H1 (cell line): Measurements from ENCODE around the gene INPP5B. TPM values are rescaled to one million over a fixed set of nuclear protein-coding genes. Genes with fewer than 3 reads are reported as not detected.

ENCODE experiments used
- CTCF ChIA-PET: fragments of 300-600 bp; sonication (Branson Sonifier 250); formaldehyde crosslinking; loops from one replicate; lab custom pipeline; 2021; ENCODE audit not compliant: partially characterized antibody; lab: Charles Lee
- POLR2A ChIA-PET: fragments of 300-600 bp; sonication (Branson Sonifier 250); formaldehyde crosslinking; loops from one replicate; lab custom pipeline; 2021; ENCODE audit warnings: inconsistent platforms; ENCODE audit not compliant: partially characterized antibody; lab: Charles Lee
- DNase-seq, 2 experiments: peaks; one replicate each; pipeline versions ENCODE4 v3.0.0 to v3.0.0-alpha.2; 2010 to 2022; ENCODE audit warnings: low spot score in 2 of 2, low read depth in 1 of 2, mixed read lengths in 1 of 2
- FAIRE-seq: peaks from 2 replicates; lab custom pipeline; 2011; peaks lifted over from hg19 to GRCh38; lab: Jason Lieb, UNC
- H2AFZ ChIP-seq: 2 replicates; pipeline ENCODE4 v1.8.1; 2012; ENCODE audit warnings: low read length, inconsistent platforms
- H2AK5ac ChIP-seq: 2 replicates; pipeline ENCODE4 v1.6.1; 2013; ENCODE audit warnings: low read depth, low read length
- H2BK120ac ChIP-seq: replicated peaks from 2 replicates; pipeline ENCODE3; 2013; ENCODE audit warnings: low read depth, low read length, inconsistent platforms
- H2BK12ac ChIP-seq: 2 replicates; pipeline ENCODE4 v1.6.1; 2013; ENCODE audit warnings: low read depth, low read length
- H2BK15ac ChIP-seq: 2 replicates; pipeline ENCODE4 v1.6.1; 2013; ENCODE audit warnings: low read length
- H2BK20ac ChIP-seq: 2 replicates; pipeline ENCODE4 v1.6.1; 2013; ENCODE audit warnings: low read length
- H2BK5ac ChIP-seq: 2 replicates; pipeline ENCODE4 v1.6.1; 2013; ENCODE audit warnings: low read depth, low read length
- H3K14ac ChIP-seq: 2 replicates; pipeline ENCODE4 v1.6.1; 2013; ENCODE audit warnings: inconsistent platforms; ENCODE audit not compliant: insufficient read length
- H3K18ac ChIP-seq: 2 replicates; pipeline ENCODE4 v1.6.1; 2013; ENCODE audit warnings: low read length; ENCODE audit errors: extremely low read depth
- H3K23ac ChIP-seq: 2 replicates; pipeline ENCODE4 v1.6.1; 2013; ENCODE audit warnings: inconsistent platforms; ENCODE audit not compliant: insufficient read length
- H3K23me2 ChIP-seq: 2 replicates; pipeline ENCODE4 v1.6.1; 2013; ENCODE audit warnings: low read depth, low read length
- H3K27ac ChIP-seq: 2 replicates; pipeline ENCODE4 v1.6.1; 2011; ENCODE audit warnings: low read depth, low read length, inconsistent platforms
- H3K27me3 ChIP-seq, 4 experiments: replicated peaks in 1 of 4; 1 replicate in 1 of 4; 2 replicates in 3 of 4; pipeline versions ENCODE4 v1.6.1 to v1.8.1; 2011 to 2013; ENCODE audit warnings: low read length in 3 of 4, mild to moderate bottlenecking in 3 of 4, inconsistent platforms in 2 of 4, mixed read lengths in 2 of 4, moderate library complexity in 1 of 4; ENCODE audit not compliant: control insufficient read depth in 3 of 4, insufficient read depth in 3 of 4; ENCODE audit errors: extremely low read depth in 1 of 4
- H3K36me3 ChIP-seq, 4 experiments: 2 replicates each; pipeline versions ENCODE4 v1.6.1 to v1.8.1; 2011 to 2013; ENCODE audit warnings: mild to moderate bottlenecking in 4 of 4, low read length in 3 of 4, moderate library complexity in 2 of 4, control low read depth in 1 of 4, inconsistent platforms in 1 of 4; ENCODE audit not compliant: insufficient read depth in 4 of 4, control insufficient read depth in 2 of 4
- H3K4ac ChIP-seq: replicated peaks from 2 replicates; pipeline ENCODE3; 2013; ENCODE audit warnings: low read length, low read depth, mixed read lengths, inconsistent platforms; ENCODE audit not compliant: insufficient read length
- H3K4me1 ChIP-seq, 4 experiments: replicated peaks in 1 of 4; 1 replicate in 1 of 4; 2 replicates in 3 of 4; pipeline versions ENCODE4 v1.6.1 to v1.8.1; 2011 to 2013; ENCODE audit warnings: low read length in 3 of 4, inconsistent platforms in 2 of 4, mixed read lengths in 1 of 4; ENCODE audit not compliant: insufficient read depth in 4 of 4, control insufficient read depth in 3 of 4
- H3K4me2 ChIP-seq, 2 experiments: 2 replicates each; pipeline versions ENCODE4 v1.6.1 to v1.8.1; 2011 to 2013; ENCODE audit warnings: low read depth in 2 of 2, low read length in 2 of 2, control low read depth in 1 of 2, inconsistent platforms in 1 of 2, mild to moderate bottlenecking in 1 of 2; ENCODE audit not compliant: insufficient read depth in 1 of 2
- H3K4me3 ChIP-seq, 4 experiments: fragments of 200-600, 300-600 bp in 1 of 4; sonication (generic), shearing (Covaris generic), sonication (Bioruptor Twin) in 1 of 4; 2 replicates each; pipeline versions ENCODE4 v1.5.1 to v1.8.1; 2011 to 2016; ENCODE audit warnings: low read length in 4 of 4, low read depth in 3 of 4, control low read depth in 2 of 4, inconsistent platforms in 2 of 4, mild to moderate bottlenecking in 2 of 4, mixed read lengths in 1 of 4, moderate library complexity in 1 of 4; ENCODE audit not compliant: insufficient read depth in 2 of 4; ENCODE audit errors: extremely low read depth in 1 of 4
- H3K56ac ChIP-seq: replicated peaks from 2 replicates; pipeline ENCODE3; 2013; ENCODE audit warnings: low read depth, mild to moderate bottlenecking, mixed read lengths, low read length, inconsistent platforms; ENCODE audit not compliant: insufficient read length
- H3K79me1 ChIP-seq: 2 replicates; pipeline ENCODE4 v1.6.1; 2013; ENCODE audit warnings: low read depth, low read length, control low read depth
- H3K79me2 ChIP-seq, 2 experiments: 2 replicates each; pipeline versions ENCODE4 v1.6.1 to v1.8.1; 2012 to 2013; ENCODE audit warnings: low read length in 2 of 2, mild to moderate bottlenecking in 2 of 2, inconsistent platforms in 1 of 2; ENCODE audit not compliant: insufficient read depth in 2 of 2, control insufficient read depth in 1 of 2
- H3K9ac ChIP-seq, 4 experiments: replicated peaks in 1 of 4; 1 replicate in 1 of 4; 2 replicates in 3 of 4; pipeline versions ENCODE4 v1.6.1 to v1.8.1; 2011 to 2013; ENCODE audit warnings: low read depth in 3 of 4, low read length in 3 of 4, control low read depth in 2 of 4, mild to moderate bottlenecking in 2 of 4, moderate library complexity in 2 of 4, inconsistent platforms in 1 of 4; ENCODE audit errors: extremely low read depth in 1 of 4
- H3K9me3 ChIP-seq, 2 experiments: 2 replicates each; pipeline versions ENCODE4 v1.6.1 to v1.8.1; 2012 to 2013; ENCODE audit warnings: mild to moderate bottlenecking in 2 of 2, moderate library complexity in 2 of 2, control low read depth in 1 of 2, inconsistent platforms in 1 of 2, low read depth in 1 of 2, low read length in 1 of 2, mixed read lengths in 1 of 2; ENCODE audit not compliant: insufficient read depth in 2 of 2
- H4K20me1 ChIP-seq, 2 experiments: replicated peaks in 1 of 2; 2 replicates each; pipeline versions ENCODE3 to v1.8.1; 2011 to 2013; ENCODE audit warnings: inconsistent platforms in 2 of 2, low read length in 2 of 2, mild to moderate bottlenecking in 1 of 2; ENCODE audit not compliant: insufficient read depth in 2 of 2, control insufficient read depth in 1 of 2
- H4K5ac ChIP-seq: 2 replicates; pipeline ENCODE4 v1.6.1; 2013; ENCODE audit warnings: low read length, low read depth, mixed read lengths, inconsistent platforms; ENCODE audit not compliant: insufficient read length
- H4K8ac ChIP-seq: 2 replicates; pipeline ENCODE4 v1.8.0; 2013; ENCODE audit warnings: mild to moderate bottlenecking, moderate library complexity, low read length, inconsistent platforms; ENCODE audit not compliant: insufficient read depth; ENCODE audit errors: extremely low read depth
- H4K91ac ChIP-seq: replicated peaks from 2 replicates; pipeline ENCODE3; 2013; ENCODE audit warnings: low read length, mixed read lengths, inconsistent platforms; ENCODE audit not compliant: insufficient read length
- BRCA1 ChIP-seq: IDR thresholded peaks from 2 replicates; pipeline ENCODE4 v1.6.1; 2012; ENCODE audit warnings: low read depth, low read length, improper control_type of control experiment
- CHD2 ChIP-seq: IDR thresholded peaks from 2 replicates; pipeline ENCODE4 v1.6.1; 2012; ENCODE audit warnings: low read length, improper control_type of control experiment
- GTF2F1 ChIP-seq: IDR thresholded peaks from 2 replicates; pipeline ENCODE4 v1.6.1; 2012; ENCODE audit warnings: low read depth, low read length, improper control_type of control experiment, borderline replicate concordance
- MAX ChIP-seq: IDR thresholded peaks from 2 replicates; pipeline ENCODE4 v1.6.1; 2012; ENCODE audit warnings: inconsistent platforms
- NANOG ChIP-seq: IDR thresholded peaks from 2 replicates; pipeline ENCODE4 v1.6.1; 2011; ENCODE audit warnings: low read length, low read depth, mild to moderate bottlenecking, inconsistent platforms; ENCODE audit not compliant: insufficient read depth, poor library complexity, severe bottlenecking
- NRF1 ChIP-seq: IDR thresholded peaks from 2 replicates; pipeline ENCODE4 v1.6.1; 2011; ENCODE audit warnings: mild to moderate bottlenecking, low read depth, low read length, improper control_type of control experiment
- RFX5 ChIP-seq: IDR thresholded peaks from 2 replicates; pipeline ENCODE4 v1.6.1; 2011; ENCODE audit warnings: low read depth, low read length, improper control_type of control experiment, borderline replicate concordance
- SP1 ChIP-seq: IDR thresholded peaks from 2 replicates; pipeline ENCODE4 v1.6.1; 2011; ENCODE audit warnings: low read depth, low read length
- TCF12 ChIP-seq: IDR thresholded peaks from 2 replicates; pipeline ENCODE4 v1.6.1; 2011; ENCODE audit warnings: low read depth, mild to moderate bottlenecking, low read length
- WGBS, 2 experiments: shearing (Covaris generic) in 1 of 2; methylation state at CpG; one replicate each; pipeline versions ENCODE4 v1.1.6 to v1.1.7; 2013 to 2015; ENCODE audit warnings: low lambda C conversion rate in 2 of 2, mixed read lengths in 2 of 2, inconsistent platforms in 1 of 2, low coverage in 1 of 2, missing lambda C conversion rate in 1 of 2; ENCODE audit not compliant: insufficient replicate concordance in 2 of 2, insufficient coverage in 1 of 2, insufficient read length in 1 of 2; ENCODE audit errors: extremely low coverage in 1 of 2, missing lambda C conversion rate in 1 of 2; 5-methylcytosine and 5-hydroxymethylcytosine counted together
- polyA plus RNA-seq, 7 experiments: library from polyadenylated mRNA; depleted of rRNA in 3 of 7; stranded (reverse) in 5 of 7; unstranded in 2 of 7; fragments of >200 nt in 5 of 7; fragments of 200-250 nt in 2 of 7; gene quantifications; 1 replicate in 5 of 7; 2 replicates in 1 of 7; 4 replicates in 1 of 7; pipeline versions ENCODE4 v1.2.1 to v1.2.3, GENCODE V29; 2011 to 2013; ENCODE audit warnings: missing spikeins in 2 of 7, mixed read lengths in 2 of 7
- total RNA-seq: library from RNA; stranded (reverse); fragmentation: NEBNext Ultra II Directional; extraction: Animal tissue kit (Norgen Biotek cat#: 25700); gene quantifications from 2 replicates; pipeline ENCODE4 v1.2.1, GENCODE V29; 2021

The INPP5B gene
- total and polyA plus RNA-seq, 2 of the 8 experiments (the other 6 are each of a cell fraction or from before 2014, with no cell fraction given), result 14.0 to 23.7 TPM

GRCh38 chr1:37902983-37903382 lies 43.9 kb downstream of the INPP5B start:
- Histone ChIP-seq H3K79me2 (no peaks in the 10 kb centered on the region), H4K5ac (no peak overlapping the region)
- WGBS, 2 experiments, result 96% methylated on average over 5 of the region's 5 CpGs; no CpG with 5 or more reads in 1 of the 2 experiments

More at GRCh38 chr1:37902983-37903382, 43.9 kb downstream of the INPP5B start:
- ChIA-PET CTCF (interaction anchor here (0.5 to 1.9 kb wide), 3 partner anchors 33 to 108 kb away, joined by 3 to 5 read pairs (median 3); no protein-coding TSS in a partner anchor), POLR2A (no interaction called here)
- H4K91ac ChIP-seq, result no peak overlapping the region
- H2BK20ac ChIP-seq, result no peak overlapping the region
- no peak overlapping the region for H2BK15ac ChIP-seq
- H3K4me3 ChIP-seq, result no peak overlapping the region
- H2AK5ac ChIP-seq, result no peak overlapping the region
- DNase-seq (no peak), FAIRE-seq (no peak)
- no peak overlapping the region for H3K4ac ChIP-seq
- H3K23ac ChIP-seq, result no peak overlapping the region
- no peak overlapping the region for H3K27ac ChIP-seq
- no peak for TF ChIP-seq NRF1
- TF ChIP-seq NANOG, result no peak
- TF ChIP-seq SP1, result no peak
- TF ChIP-seq TCF12, result no peak
- TF ChIP-seq MAX, result no peak
- no peak for TF ChIP-seq GTF2F1
- no peak for TF ChIP-seq BRCA1
- TF ChIP-seq CHD2, result no peak
- no peak for TF ChIP-seq RFX5
- H3K9ac ChIP-seq, result no peak overlapping the region
- H3K9me3 ChIP-seq, result peaks cover 11 to 14% of the 10 kb centered on the region in 2 experiments
- H3K4me1 ChIP-seq, result no peaks in the 10 kb centered on the region
- no peak overlapping the region for H3K14ac ChIP-seq
- no peaks in the 10 kb centered on the region for H3K79me1 ChIP-seq
- H3K56ac ChIP-seq, result no peak overlapping the region
- H3K23me2 ChIP-seq, result no peaks in the 10 kb centered on the region
- no peak overlapping the region for H4K8ac ChIP-seq
- no peak overlapping the region for H3K18ac ChIP-seq
- no peak overlapping the region for H2AFZ ChIP-seq
- no peak overlapping the region for H2BK120ac ChIP-seq
- no peaks in the 10 kb centered on the region for H4K20me1 ChIP-seq
- H3K36me3 ChIP-seq, result peaks cover 0 to 3% (median 0%) of the 10 kb centered on the region in 4 experiments; a peak in 2 of 8 replicates
- H3K27me3 ChIP-seq, result no peaks in the 10 kb centered on the region
- H2BK12ac ChIP-seq, result no peak overlapping the region
- H2BK5ac ChIP-seq, result no peak overlapping the region
- no peak overlapping the region for H3K4me2 ChIP-seq
